Dermis lymphatic vessel endothelial cell (primary cell): Measurements from ENCODE around the gene PCF11. TPM values are rescaled to one million over a fixed set of nuclear protein-coding genes. Genes with fewer than 3 reads are reported as not detected.

Experiments
- total RNA-seq: library from RNA; depleted of rRNA; stranded (reverse); fragments of >200 nt; gene quantifications from 2 replicates; pipeline ENCODE4 v1.2.1, GENCODE V29; 2014

Gene PCF11, protein sequence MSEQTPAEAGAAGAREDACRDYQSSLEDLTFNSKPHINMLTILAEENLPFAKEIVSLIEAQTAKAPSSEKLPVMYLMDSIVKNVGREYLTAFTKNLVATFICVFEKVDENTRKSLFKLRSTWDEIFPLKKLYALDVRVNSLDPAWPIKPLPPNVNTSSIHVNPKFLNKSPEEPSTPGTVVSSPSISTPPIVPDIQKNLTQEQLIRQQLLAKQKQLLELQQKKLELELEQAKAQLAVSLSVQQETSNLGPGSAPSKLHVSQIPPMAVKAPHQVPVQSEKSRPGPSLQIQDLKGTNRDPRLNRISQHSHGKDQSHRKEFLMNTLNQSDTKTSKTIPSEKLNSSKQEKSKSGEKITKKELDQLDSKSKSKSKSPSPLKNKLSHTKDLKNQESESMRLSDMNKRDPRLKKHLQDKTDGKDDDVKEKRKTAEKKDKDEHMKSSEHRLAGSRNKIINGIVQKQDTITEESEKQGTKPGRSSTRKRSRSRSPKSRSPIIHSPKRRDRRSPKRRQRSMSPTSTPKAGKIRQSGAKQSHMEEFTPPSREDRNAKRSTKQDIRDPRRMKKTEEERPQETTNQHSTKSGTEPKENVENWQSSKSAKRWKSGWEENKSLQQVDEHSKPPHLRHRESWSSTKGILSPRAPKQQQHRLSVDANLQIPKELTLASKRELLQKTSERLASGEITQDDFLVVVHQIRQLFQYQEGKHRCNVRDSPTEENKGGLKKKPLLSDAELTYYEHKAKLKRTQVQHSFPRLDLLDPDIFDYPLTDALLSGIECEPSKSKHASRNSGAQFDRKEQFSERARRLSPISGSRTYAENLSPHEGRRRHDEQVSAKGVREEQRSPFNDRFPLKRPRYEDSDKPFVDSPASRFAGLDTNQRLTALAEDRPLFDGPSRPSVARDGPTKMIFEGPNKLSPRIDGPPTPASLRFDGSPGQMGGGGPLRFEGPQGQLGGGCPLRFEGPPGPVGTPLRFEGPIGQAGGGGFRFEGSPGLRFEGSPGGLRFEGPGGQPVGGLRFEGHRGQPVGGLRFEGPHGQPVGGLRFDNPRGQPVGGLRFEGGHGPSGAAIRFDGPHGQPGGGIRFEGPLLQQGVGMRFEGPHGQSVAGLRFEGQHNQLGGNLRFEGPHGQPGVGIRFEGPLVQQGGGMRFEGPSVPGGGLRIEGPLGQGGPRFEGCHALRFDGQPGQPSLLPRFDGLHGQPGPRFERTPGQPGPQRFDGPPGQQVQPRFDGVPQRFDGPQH (N-terminal part only)
- 35.9 and 39.9 TPM in 2 replicates for total RNA-seq

DNA sequence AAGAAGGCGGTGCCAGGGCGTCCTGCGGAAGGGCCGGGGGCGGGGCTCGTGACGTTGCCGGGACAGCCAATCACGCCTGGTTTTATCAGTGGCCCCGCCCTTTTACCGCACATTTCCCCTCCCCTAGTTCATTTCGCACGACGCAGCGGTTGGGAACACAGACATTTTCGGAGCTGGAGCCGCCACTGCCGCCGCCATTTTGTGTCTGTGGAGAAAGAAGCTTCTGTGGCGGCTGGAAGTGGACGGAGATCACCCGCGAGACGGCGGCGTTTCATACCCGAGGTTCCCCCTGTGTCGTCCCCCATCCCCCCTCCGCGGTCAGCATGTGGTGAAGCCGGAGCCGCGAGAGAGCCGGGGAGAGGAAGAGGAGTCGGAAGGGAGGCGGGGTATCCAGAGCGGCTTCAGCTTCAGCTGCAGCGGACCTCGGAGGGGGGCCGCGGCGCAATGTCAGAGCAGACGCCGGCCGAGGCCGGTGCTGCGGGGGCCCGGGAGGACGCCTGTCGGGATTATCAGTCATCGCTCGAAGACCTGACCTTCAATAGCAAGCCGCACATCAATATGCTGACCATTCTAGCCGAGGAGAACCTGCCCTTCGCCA lies at the start of gene PCF11:
Gene PCF11 (plus strand): TSS at position 136 of the 598 bp plus-strand sequence. CDS start 309 bp downstream, at position 445.

DNA sequence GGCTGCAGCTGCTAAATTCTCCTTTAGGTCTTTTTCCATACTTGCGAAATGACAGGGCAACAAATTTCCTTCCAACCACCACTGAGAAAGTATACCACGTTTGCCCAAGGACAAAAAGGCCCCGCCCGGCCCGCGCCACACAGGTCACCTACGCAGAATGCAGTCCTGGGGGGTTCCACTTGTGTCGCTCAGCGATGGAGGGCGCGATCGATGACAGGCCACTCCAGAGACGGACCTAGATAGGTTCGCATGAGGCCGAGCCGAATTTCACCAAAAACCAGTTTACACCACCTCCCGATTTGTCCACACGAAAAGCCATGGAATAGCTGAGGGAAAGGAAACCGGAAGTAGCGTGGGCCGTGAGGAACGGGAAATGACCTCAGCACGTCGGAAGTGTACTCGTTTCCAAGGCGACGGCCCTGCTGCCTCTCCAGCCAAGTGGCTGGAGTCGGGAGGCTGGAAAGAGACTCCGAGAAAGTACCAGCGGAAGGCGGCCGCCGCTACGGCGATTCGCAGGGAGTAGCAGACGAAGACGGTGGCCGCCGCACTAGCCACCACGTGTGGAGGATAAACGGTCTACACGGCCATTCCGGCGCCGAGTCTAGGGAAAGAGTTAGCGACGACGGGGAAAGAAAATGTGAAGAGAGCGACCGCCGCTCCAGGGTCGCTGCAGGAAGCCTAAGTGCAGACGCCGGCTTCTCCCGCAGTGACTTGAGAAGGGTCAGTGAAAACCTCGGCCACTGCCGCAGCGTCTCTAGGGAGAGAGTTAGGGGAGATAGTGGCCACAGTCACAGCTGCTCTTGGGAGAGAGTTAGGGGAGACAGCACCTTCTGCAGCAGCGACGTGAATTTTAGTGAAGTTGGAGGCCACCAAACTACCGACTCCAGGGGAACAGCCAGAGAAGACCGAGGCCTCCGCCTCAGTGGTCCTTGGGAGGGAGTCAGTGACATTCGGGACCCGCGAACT lies 36.7 kb downstream of the PCF11 start, which contains the start of gene ANKRD42:
Gene ANKRD42 (plus strand): TSS at position 398 of the 966 bp plus-strand sequence. CDS start 959 bp downstream, outside the sequence.

Other genes with a start within 250 kb of the PCF11 start
- gene RAB30, start 85.2 kb upstream of the PCF11 start, total RNA-seq: 14.6 TPM in 2 replicates
- 2.9 and 3.9 TPM in 2 replicates for gene ANKRD42, start 36.6 kb downstream of the PCF11 start, total RNA-seq
- gene CCDC90B, start 129.2 kb downstream of the PCF11 start, total RNA-seq: 53.2 and 62.4 TPM in 2 replicates